A673 (cell line): ENCODE data around the gene GNB2.

Experiments used
- EZH2 ChIP-seq: fragments of 200-600 bp; sonication (generic); IDR thresholded peaks from 2 replicates; pipeline ENCODE4 v1.6.1; 2017; ENCODE audit warnings: borderline replicate concordance, low read depth, mild to moderate bottlenecking, mixed read lengths, antibody characterized with exemption, low read length; ENCODE audit not compliant: poor library complexity, severe bottlenecking
- TF ChIP-seq, protein P1 (sequence below): fragments of 300-800, 200-600 bp; sonication (generic); conservative IDR thresholded peaks from 2 replicates; pipeline ENCODE4 v1.5.1; 2017; ENCODE audit warnings: low read depth, mild to moderate bottlenecking, antibody characterized with exemption, low read length, moderate library complexity, mixed read lengths

DNA sequence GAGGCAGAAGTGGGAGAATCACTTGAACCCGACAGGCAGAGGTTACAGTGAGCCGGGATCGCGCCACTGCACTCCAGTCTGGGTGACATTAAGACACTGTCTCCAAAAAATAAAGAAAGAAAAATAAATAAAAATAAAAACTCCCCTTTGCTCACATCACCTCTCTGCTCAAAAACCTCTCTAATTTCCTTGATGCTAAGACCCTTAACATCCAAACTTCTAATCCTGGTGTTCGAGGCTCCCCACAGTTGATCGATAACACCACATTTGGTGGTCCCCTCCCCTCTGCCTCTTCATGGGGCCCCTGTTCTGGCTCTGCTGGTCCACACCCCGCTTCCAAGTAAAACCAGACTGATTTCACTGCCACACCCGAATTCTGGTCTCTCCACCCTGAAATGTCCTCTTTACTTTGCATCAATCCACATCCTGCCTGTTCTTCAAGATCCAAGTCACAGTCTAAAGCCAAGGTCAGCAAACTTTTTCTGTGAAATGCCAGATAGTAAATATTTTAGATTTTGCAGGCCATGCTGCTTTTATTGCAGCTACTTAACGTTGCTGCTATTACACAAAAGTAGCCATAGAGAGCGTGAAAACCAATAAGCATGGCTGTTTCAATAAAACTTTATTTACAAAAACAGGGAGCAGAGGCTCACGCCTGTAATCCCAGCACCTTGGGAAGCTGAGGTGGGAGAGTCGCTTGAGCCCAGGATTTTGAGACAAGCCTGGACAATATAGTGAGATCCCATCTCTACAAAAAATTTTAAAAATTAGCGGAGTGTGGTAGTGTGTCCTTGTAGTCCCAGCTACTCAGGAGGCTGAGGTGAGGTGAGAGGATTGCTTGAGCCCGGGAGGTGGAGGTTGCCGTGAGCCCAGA, 49.4 kb upstream of the GNB2 start:
- TF ChIP-seq, protein P1, sequence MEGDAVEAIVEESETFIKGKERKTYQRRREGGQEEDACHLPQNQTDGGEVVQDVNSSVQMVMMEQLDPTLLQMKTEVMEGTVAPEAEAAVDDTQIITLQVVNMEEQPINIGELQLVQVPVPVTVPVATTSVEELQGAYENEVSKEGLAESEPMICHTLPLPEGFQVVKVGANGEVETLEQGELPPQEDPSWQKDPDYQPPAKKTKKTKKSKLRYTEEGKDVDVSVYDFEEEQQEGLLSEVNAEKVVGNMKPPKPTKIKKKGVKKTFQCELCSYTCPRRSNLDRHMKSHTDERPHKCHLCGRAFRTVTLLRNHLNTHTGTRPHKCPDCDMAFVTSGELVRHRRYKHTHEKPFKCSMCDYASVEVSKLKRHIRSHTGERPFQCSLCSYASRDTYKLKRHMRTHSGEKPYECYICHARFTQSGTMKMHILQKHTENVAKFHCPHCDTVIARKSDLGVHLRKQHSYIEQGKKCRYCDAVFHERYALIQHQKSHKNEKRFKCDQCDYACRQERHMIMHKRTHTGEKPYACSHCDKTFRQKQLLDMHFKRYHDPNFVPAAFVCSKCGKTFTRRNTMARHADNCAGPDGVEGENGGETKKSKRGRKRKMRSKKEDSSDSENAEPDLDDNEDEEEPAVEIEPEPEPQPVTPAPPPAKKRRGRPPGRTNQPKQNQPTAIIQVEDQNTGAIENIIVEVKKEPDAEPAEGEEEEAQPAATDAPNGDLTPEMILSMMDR, result no peak
- TF ChIP-seq EZH2, result no peak
